Esophagus squamous epithelium (tissue), 4 donors: ENCODE data around the gene PRAME.

Experiments used
- CTCF ChIP-seq, 6 experiments: fragments of 450-650 bp in 4 of 6; fragments of 200-600 bp in 2 of 6; sonication (generic) in 2 of 6; IDR thresholded peaks; one replicate each; pipeline ENCODE4 v1.5.1; 2016 to 2019; ENCODE audit warnings: antibody characterized with exemption in 6 of 6, mild to moderate bottlenecking in 4 of 6, moderate library complexity in 4 of 6
- POLR2A ChIP-seq, 4 donors: fragments of 450-650 bp; IDR thresholded peaks; one replicate each; pipeline ENCODE4 v1.6.1; 2017; ENCODE audit warnings: antibody characterized with exemption in 4 of 4, mild to moderate bottlenecking in 4 of 4, moderate library complexity in 3 of 4

- TF ChIP-seq CTCF (IDR thresholded peaks at IDR 0.05) (no peak), POLR2A (IDR thresholded peaks at IDR 0.05) (no peak)
Observed at GRCh38 chr22:22555596-22555995, 3.5 kb downstream of the PRAME start.
